ENCODE data around the gene CHN2. TPM values are rescaled to one million over a fixed set of nuclear protein-coding genes. Genes with fewer than 3 reads are reported as not detected.

CHN2 gene
- total and polyA plus RNA-seq, 2 donors (not counting 1 experiment from before 2014, with no cell fraction given) = 0.86 to 1.4 TPM

DNA sequence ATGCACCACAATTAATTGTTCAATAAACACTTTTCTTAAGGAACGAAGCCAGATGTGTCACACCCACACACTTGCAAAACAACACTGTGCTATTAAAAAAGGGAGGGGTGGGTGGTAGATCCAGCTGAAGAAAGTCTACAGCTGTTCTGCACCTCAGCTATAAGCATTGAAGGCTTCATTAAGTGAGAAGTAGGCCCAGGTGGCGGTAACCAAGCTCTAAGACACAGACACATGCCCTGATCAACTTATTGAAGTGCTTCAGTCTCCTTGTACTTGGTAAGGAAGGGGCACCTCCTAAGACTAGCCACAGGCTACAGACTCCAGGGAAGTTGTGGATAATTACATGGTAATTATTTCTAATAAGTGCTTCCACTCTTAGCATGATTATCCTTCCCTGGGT, 43.7 kb upstream of the CHN2 start:
- no peaks in the 10 kb centered on the region for H4K20me1 ChIP-seq (ENCODE audit: control insufficient read depth, insufficient read depth, low read length, poor library complexity, severe bottlenecking)
- ATAC-seq (ENCODE audit: low read depth) = no peak

DNA sequence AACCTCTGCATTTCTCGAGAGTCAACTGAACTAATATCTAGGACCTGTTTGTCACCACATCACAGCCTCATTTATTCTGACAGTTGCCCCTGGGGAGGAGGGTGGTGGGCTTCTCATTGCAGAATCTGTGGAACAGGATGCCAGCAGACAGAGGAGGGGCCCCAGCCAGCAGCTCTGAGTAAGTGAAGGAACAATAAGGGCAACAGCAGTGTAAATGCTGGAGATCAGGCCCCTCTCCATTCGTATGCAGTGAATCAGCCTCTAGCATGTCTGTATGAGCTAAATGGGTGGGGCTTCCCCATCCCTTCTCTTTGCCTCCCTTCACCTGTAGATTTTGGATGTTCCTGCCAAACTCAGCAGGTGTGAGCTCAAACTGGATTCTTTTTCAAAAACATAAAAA, 40.5 kb upstream of the CHN2 start:
- H4K20me1 ChIP-seq (ENCODE audit: control insufficient read depth, insufficient read depth, low read length, poor library complexity, severe bottlenecking) = no peaks in the 10 kb centered on the region
- TF ChIP-seq EZH2 (IDR thresholded peaks at IDR 0.05; ENCODE audit: borderline replicate concordance, insufficient read depth, low read depth, low read length, poor library complexity, severe bottlenecking) = no peak
- TF ChIP-seq, protein P1, sequence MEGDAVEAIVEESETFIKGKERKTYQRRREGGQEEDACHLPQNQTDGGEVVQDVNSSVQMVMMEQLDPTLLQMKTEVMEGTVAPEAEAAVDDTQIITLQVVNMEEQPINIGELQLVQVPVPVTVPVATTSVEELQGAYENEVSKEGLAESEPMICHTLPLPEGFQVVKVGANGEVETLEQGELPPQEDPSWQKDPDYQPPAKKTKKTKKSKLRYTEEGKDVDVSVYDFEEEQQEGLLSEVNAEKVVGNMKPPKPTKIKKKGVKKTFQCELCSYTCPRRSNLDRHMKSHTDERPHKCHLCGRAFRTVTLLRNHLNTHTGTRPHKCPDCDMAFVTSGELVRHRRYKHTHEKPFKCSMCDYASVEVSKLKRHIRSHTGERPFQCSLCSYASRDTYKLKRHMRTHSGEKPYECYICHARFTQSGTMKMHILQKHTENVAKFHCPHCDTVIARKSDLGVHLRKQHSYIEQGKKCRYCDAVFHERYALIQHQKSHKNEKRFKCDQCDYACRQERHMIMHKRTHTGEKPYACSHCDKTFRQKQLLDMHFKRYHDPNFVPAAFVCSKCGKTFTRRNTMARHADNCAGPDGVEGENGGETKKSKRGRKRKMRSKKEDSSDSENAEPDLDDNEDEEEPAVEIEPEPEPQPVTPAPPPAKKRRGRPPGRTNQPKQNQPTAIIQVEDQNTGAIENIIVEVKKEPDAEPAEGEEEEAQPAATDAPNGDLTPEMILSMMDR (IDR thresholded peaks at IDR 0.05) = no peak
- POLR2A ChIA-PET = no interaction called here

More for the DNA sequence above, 43.7 kb upstream of the CHN2 start:
- H3K4me1 Mint-ChIP-seq = peaks cover 8% of the 10 kb centered on the region
- H3K36me3 ChIP-seq (replicated peaks in 1 of 2; ENCODE audit: control extremely low read depth in 1 of 2, control insufficient read depth in 1 of 2, extremely low read depth in 1 of 2, insufficient read depth in 2 of 2, low read length in 1 of 2) = no peaks in the 10 kb centered on the region
- intact Hi-C loops (cut with micrococcal nuclease) = no loop called here
- TF ChIP-seq, protein P1 (IDR thresholded peaks at IDR 0.05) = no peak
- no peak for TF ChIP-seq EZH2 (IDR thresholded peaks at IDR 0.05; ENCODE audit: borderline replicate concordance, insufficient read depth, low read depth, low read length, poor library complexity, severe bottlenecking)
- no peaks in the 10 kb centered on the region for H3K9me3 Mint-ChIP-seq (ENCODE audit: insufficient read depth)
- no peak overlapping the region for H3K9ac ChIP-seq (ENCODE audit: low read length)
- no CpG with 5 or more reads among the region's 2 CpGs for WGBS (ENCODE audit: insufficient coverage)
- H3K79me2 ChIP-seq (ENCODE audit: control insufficient read depth, insufficient read depth, low read length) = no peaks in the 10 kb centered on the region
- H3K9me3 ChIP-seq (ENCODE audit: control extremely low read depth in 1 of 3, control insufficient read depth in 2 of 3, insufficient read depth in 1 of 3, low read length in 2 of 3) = no peaks in the 10 kb centered on the region
- H3K4me1 ChIP-seq (ENCODE audit: control insufficient read depth in 2 of 2, insufficient read depth in 2 of 2, low read length in 2 of 2) = no peaks in the 10 kb centered on the region
- no peak for DNase-seq
- CTCF ChIA-PET = no interaction called here
- peaks cover 52% of the 10 kb centered on the region for H3K27me3 Mint-ChIP-seq
- H3K4me3 ChIP-seq (ENCODE audit: control extremely low read depth in 1 of 5, extremely low read depth in 1 of 5, insufficient read depth in 1 of 5, low read depth in 2 of 5, low read length in 4 of 5) = no peak overlapping the region
- H3K27ac ChIP-seq (ENCODE audit: low read length in 2 of 2) = no peak overlapping the region
- H3K4me3 Mint-ChIP-seq = no peak overlapping the region
- H3K4me2 ChIP-seq (replicated peaks; ENCODE audit: low read depth, low read length, poor library complexity, severe bottlenecking) = no peak overlapping the region
- no peak overlapping the region for H2AFZ ChIP-seq (ENCODE audit: insufficient read depth, low read depth, low read length, poor library complexity, severe bottlenecking)
- peaks cover 0 to 19% (median 6%) of the 10 kb centered on the region in 4 experiments for H3K27me3 ChIP-seq (replicated peaks in 1 of 4; ENCODE audit: control extremely low read depth in 1 of 4, control insufficient read depth in 3 of 4, insufficient read depth in 4 of 4, low read length in 3 of 4)
- POLR2A ChIA-PET = no interaction called here
- H3K27ac Mint-ChIP-seq = no peak overlapping the region

More for the DNA sequence above, 40.5 kb upstream of the CHN2 start:
- no peaks in the 10 kb centered on the region for H3K9me3 Mint-ChIP-seq (ENCODE audit: insufficient read depth)
- H3K27me3 Mint-ChIP-seq = peaks cover 39% of the 10 kb centered on the region
- no peak overlapping the region for H3K9ac ChIP-seq (ENCODE audit: low read length)
- no peak overlapping the region for H3K27ac ChIP-seq (ENCODE audit: low read length in 2 of 2)
- ATAC-seq (ENCODE audit: low read depth) (no peak), DNase-seq (no peak)
- no peak overlapping the region for H3K4me2 ChIP-seq (replicated peaks; ENCODE audit: low read depth, low read length, poor library complexity, severe bottlenecking)
- H3K36me3 ChIP-seq (replicated peaks in 1 of 2; ENCODE audit: control extremely low read depth in 1 of 2, control insufficient read depth in 1 of 2, extremely low read depth in 1 of 2, insufficient read depth in 2 of 2, low read length in 1 of 2) = no peaks in the 10 kb centered on the region
- intact Hi-C loops (cut with micrococcal nuclease) = no loop called here
- no peak overlapping the region for H3K4me3 ChIP-seq (ENCODE audit: control extremely low read depth in 1 of 5, extremely low read depth in 1 of 5, insufficient read depth in 1 of 5, low read depth in 2 of 5, low read length in 4 of 5)
- no peak overlapping the region for H2AFZ ChIP-seq (ENCODE audit: insufficient read depth, low read depth, low read length, poor library complexity, severe bottlenecking)
- H3K9me3 ChIP-seq (ENCODE audit: control extremely low read depth in 1 of 3, control insufficient read depth in 2 of 3, insufficient read depth in 1 of 3, low read length in 2 of 3) = no peaks in the 10 kb centered on the region
- no peak overlapping the region for H3K27ac Mint-ChIP-seq
- H3K79me2 ChIP-seq (ENCODE audit: control insufficient read depth, insufficient read depth, low read length) = no peaks in the 10 kb centered on the region
- H3K4me3 Mint-ChIP-seq = no peak overlapping the region
- H3K27me3 ChIP-seq (replicated peaks in 1 of 4; ENCODE audit: control extremely low read depth in 1 of 4, control insufficient read depth in 3 of 4, insufficient read depth in 4 of 4, low read length in 3 of 4) = peaks cover 0 to 2% (median 0%) of the 10 kb centered on the region in 4 experiments
- CTCF ChIA-PET = no interaction called here
- H3K4me1 ChIP-seq (ENCODE audit: control insufficient read depth in 2 of 2, insufficient read depth in 2 of 2, low read length in 2 of 2) = no peaks in the 10 kb centered on the region
- H3K4me1 Mint-ChIP-seq = no peaks in the 10 kb centered on the region
- no CpG with 5 or more reads among the region's 2 CpGs for WGBS (ENCODE audit: insufficient coverage)

Measured in B cell (primary cell).